Subcutaneous preadipocyte (primary cell): ENCODE data around the gene SLC35G1. TPM values are rescaled to one million over a fixed set of nuclear protein-coding genes. Genes with fewer than 3 reads are reported as not detected.

Experiments
- total RNA-seq: library from RNA; depleted of rRNA; stranded (reverse); fragments of >200 nt; gene quantifications from 2 replicates; pipeline ENCODE4 v1.2.3, GENCODE V29; 2012

SLC35G1 gene
- total RNA-seq, result 2.6 and 4.7 TPM in 2 replicates

GRCh38 chr10:93893646-93894515, at the start of gene SLC35G1:
Gene SLC35G1 (plus strand): TSS chr10:93893978. CDS start chr10:93894034, 56 bp downstream.

Other genes with a start within 250 kb of the SLC35G1 start
- gene FRA10AC1, start 191.4 kb upstream of the SLC35G1 start, total RNA-seq, result 6.2 and 10.0 TPM in 2 replicates
- not detected in 2 replicates for gene LGI1, start 136.0 kb upstream of the SLC35G1 start, total RNA-seq
- gene PLCE1, start 100.0 kb downstream of the SLC35G1 start, total RNA-seq, result 0.59 and 1.1 TPM in 2 replicates